ENCODE measurements around the gene TRIM54. TPM values are rescaled to one million over a fixed set of nuclear protein-coding genes. Genes with fewer than 3 reads are reported as not detected.

Gene TRIM54
- polyA plus RNA-seq, 3 donors = not detected

GRCh38 chr2:27258051-27258450 is 24.2 kb upstream of the TRIM54 start:
- Histone ChIP-seq H3K9ac (ENCODE audit: insufficient read depth, low read length, poor library complexity, severe bottlenecking) (no peak overlapping the region), H3K27me3 (ENCODE audit: control insufficient read depth in 2 of 2, insufficient read depth in 2 of 2, low read length in 2 of 2) (peaks cover 28 to 44% of the 10 kb centered on the region in 2 donors), H3K79me2 (ENCODE audit: insufficient read depth, low read length) (no peaks in the 10 kb centered on the region), H2AFZ (ENCODE audit: insufficient read depth, low read depth, low read length, poor library complexity, severe bottlenecking) (no peak overlapping the region), H3K36me3 (replicated peaks in 1 of 2; ENCODE audit: control insufficient read depth in 1 of 2, insufficient read depth in 2 of 2, low read length in 2 of 2) (no peaks in the 10 kb centered on the region), H3K4me1 (ENCODE audit: control insufficient read depth in 1 of 2, insufficient read depth in 2 of 2, low read length in 2 of 2) (peaks cover 3 to 14% of the 10 kb centered on the region in 2 donors), H3K9me3 (replicated peaks in 1 of 2; ENCODE audit: control insufficient read depth in 1 of 2, insufficient read depth in 1 of 2, low read length in 2 of 2) (peaks cover 0 to 12% of the 10 kb centered on the region in 2 donors), H3K27ac (ENCODE audit: low read depth in 1 of 2, low read length in 2 of 2) (no peak overlapping the region), H3K4me2 (replicated peaks; ENCODE audit: extremely low read depth, low read length, poor library complexity, severe bottlenecking) (no peak overlapping the region), H4K20me1 (ENCODE audit: insufficient read depth, low read length) (no peaks in the 10 kb centered on the region), H3K4me3 (replicated peaks in 1 of 3; ENCODE audit: low read depth in 2 of 3, low read length in 3 of 3) (no peak overlapping the region)
- Mint-ChIP-seq H3K27ac (peak overlapping the region in 1 of 7 donors; percentile 9), H3K4me3 (no peak overlapping the region), H3K36me3 (peaks cover under 1 to 12% of the 10 kb centered on the region in 2 donors), H3K4me1 (peaks cover 6% of the 10 kb centered on the region), H3K27me3 (ENCODE audit: low read depth in 3 of 3) (peaks cover 39 to 57% (median 46%) of the 10 kb centered on the region in 3 donors), H3K9me3 (peaks cover 0 to 8% (median 4%) of the 10 kb centered on the region in 7 donors)
- TF ChIP-seq, protein P1, sequence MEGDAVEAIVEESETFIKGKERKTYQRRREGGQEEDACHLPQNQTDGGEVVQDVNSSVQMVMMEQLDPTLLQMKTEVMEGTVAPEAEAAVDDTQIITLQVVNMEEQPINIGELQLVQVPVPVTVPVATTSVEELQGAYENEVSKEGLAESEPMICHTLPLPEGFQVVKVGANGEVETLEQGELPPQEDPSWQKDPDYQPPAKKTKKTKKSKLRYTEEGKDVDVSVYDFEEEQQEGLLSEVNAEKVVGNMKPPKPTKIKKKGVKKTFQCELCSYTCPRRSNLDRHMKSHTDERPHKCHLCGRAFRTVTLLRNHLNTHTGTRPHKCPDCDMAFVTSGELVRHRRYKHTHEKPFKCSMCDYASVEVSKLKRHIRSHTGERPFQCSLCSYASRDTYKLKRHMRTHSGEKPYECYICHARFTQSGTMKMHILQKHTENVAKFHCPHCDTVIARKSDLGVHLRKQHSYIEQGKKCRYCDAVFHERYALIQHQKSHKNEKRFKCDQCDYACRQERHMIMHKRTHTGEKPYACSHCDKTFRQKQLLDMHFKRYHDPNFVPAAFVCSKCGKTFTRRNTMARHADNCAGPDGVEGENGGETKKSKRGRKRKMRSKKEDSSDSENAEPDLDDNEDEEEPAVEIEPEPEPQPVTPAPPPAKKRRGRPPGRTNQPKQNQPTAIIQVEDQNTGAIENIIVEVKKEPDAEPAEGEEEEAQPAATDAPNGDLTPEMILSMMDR (IDR thresholded peaks at IDR 0.05) = no peak
- DNase-seq = no peak
- intact Hi-C loops (cut with micrococcal nuclease) = no loop called here
- 88% methylated on average over 4 of the region's 8 CpGs for WGBS (ENCODE audit: insufficient coverage)

- WGBS (ENCODE audit: insufficient coverage) = 81% methylated on average over 7 of the region's 11 CpGs
- Histone ChIP-seq H3K79me2 (ENCODE audit: insufficient read depth, low read length) (no peaks in the 10 kb centered on the region), H3K4me2 (replicated peaks; ENCODE audit: extremely low read depth, low read length, poor library complexity, severe bottlenecking) (peak overlapping the region; percentile 96), H3K36me3 (replicated peaks in 1 of 2; ENCODE audit: control insufficient read depth in 1 of 2, insufficient read depth in 2 of 2, low read length in 2 of 2) (no peaks in the 10 kb centered on the region), H3K9ac (ENCODE audit: insufficient read depth, low read length, poor library complexity, severe bottlenecking) (no peak overlapping the region), H3K27me3 (ENCODE audit: control insufficient read depth in 2 of 2, insufficient read depth in 2 of 2, low read length in 2 of 2) (peaks cover 60 to 77% of the 10 kb centered on the region in 2 donors), H3K4me1 (ENCODE audit: control insufficient read depth in 1 of 2, insufficient read depth in 2 of 2, low read length in 2 of 2) (peaks cover 26 to 38% of the 10 kb centered on the region in 2 donors), H4K20me1 (ENCODE audit: insufficient read depth, low read length) (no peaks in the 10 kb centered on the region), H2AFZ (ENCODE audit: insufficient read depth, low read depth, low read length, poor library complexity, severe bottlenecking) (peak overlapping the region; percentile 77), H3K9me3 (replicated peaks in 1 of 2; ENCODE audit: control insufficient read depth in 1 of 2, insufficient read depth in 1 of 2, low read length in 2 of 2) (peaks cover 0 to 36% of the 10 kb centered on the region in 2 donors), H3K27ac (ENCODE audit: low read depth in 1 of 2, low read length in 2 of 2) (no peak overlapping the region), H3K4me3 (replicated peaks in 1 of 3; ENCODE audit: low read depth in 2 of 3, low read length in 3 of 3) (no peak overlapping the region)
- Mint-ChIP-seq H3K9me3 (peaks cover 0 to 18% (median 13%) of the 10 kb centered on the region in 7 donors), H3K27ac (peak overlapping the region in 1 of 7 donors; percentile 79), H3K4me3 (peak overlapping the region; percentile 51 to 87), H3K36me3 (peaks cover 10 to 22% of the 10 kb centered on the region in 2 donors), H3K27me3 (ENCODE audit: low read depth in 3 of 3) (peaks cover 37 to 43% (median 40%) of the 10 kb centered on the region in 3 donors), H3K4me1 (peaks cover 29% of the 10 kb centered on the region)
- intact Hi-C loops (cut with micrococcal nuclease) = no loop called here
- TF ChIP-seq, protein P1 (IDR thresholded peaks at IDR 0.05) = no peak
- DNase-seq = no peak
Measured at GRCh38 chr2:27261241-27261925, 20.8 kb upstream of the TRIM54 start.

Data from CD14-positive monocyte (primary cell).